Measurements from ENCODE around the gene GALR3. TPM values are rescaled to one million over a fixed set of nuclear protein-coding genes. Genes with fewer than 3 reads are reported as not detected.
"Not testable (repeated sequence)": the region's sequence is repeated elsewhere in the genome, so short reads cannot be mapped to it uniquely, and the experiment has no call there.

GALR3 gene
- total and polyA plus RNA-seq, 2 of the 4 experiments (the other 2 are of a cell fraction) = not detected

- H3K18ac ChIP-seq (ENCODE audit: low read depth, low read length); H2BK120ac ChIP-seq (ENCODE audit: low read depth, low read length); H4K20me1 ChIP-seq (ENCODE audit: insufficient read depth, low read length); H3K4me1 ChIP-seq (ENCODE audit: control insufficient read depth, insufficient read depth, low read length); H3K4me3 ChIP-seq (ENCODE audit: insufficient read depth, low read depth, low read length); H2AK5ac ChIP-seq (ENCODE audit: low read depth, low read length); H4K5ac ChIP-seq (ENCODE audit: low read depth, low read length); H4K8ac ChIP-seq (ENCODE audit: low read depth in 2 of 2, low read length in 2 of 2); dilution Hi-C loops (cut with HindIII; ENCODE audit: low sequenced_read_pairs, unreplicated experiment); H2BK20ac ChIP-seq (ENCODE audit: low read depth, low read length); H2AFZ ChIP-seq (replicated peaks; ENCODE audit: low read length, poor library complexity); DNase-seq; H4K91ac ChIP-seq (ENCODE audit: insufficient read depth, low read depth, low read length); intact Hi-C loops (cut with micrococcal nuclease); H3K4ac ChIP-seq (ENCODE audit: low read depth, low read length); ATAC-seq (ENCODE audit: low read depth); H3K56ac ChIP-seq (ENCODE audit: extremely low read depth, insufficient read depth, low read length); H3K14ac ChIP-seq (replicated peaks; ENCODE audit: low read depth, low read length); H2BK15ac ChIP-seq (ENCODE audit: low read depth, low read length); H3K9me1 ChIP-seq (ENCODE audit: insufficient read depth, low read length); H2BK5ac ChIP-seq (ENCODE audit: low read depth, low read length, poor library complexity, severe bottlenecking); H2AK9ac ChIP-seq (replicated peaks; ENCODE audit: low read depth, low read length, poor library complexity); H3K36me3 ChIP-seq (ENCODE audit: control insufficient read depth, insufficient read depth, low read length); POLR2A ChIA-PET (ENCODE audit: unreplicated experiment); H3K23ac ChIP-seq (ENCODE audit: low read depth, low read length); H3K9ac ChIP-seq (ENCODE audit: low read depth, low read length); H3K27me3 ChIP-seq (ENCODE audit: control insufficient read depth, insufficient read depth, low read length); BruUV-seq (replicated peaks); in situ Hi-C loops (cut with MboI; ENCODE audit: low sequenced_read_pairs); H3K9me3 ChIP-seq (ENCODE audit: control insufficient read depth, insufficient read depth, low read length); H3K27ac ChIP-seq (ENCODE audit: insufficient read depth, low read length); CTCF ChIA-PET; H3K79me1 ChIP-seq (ENCODE audit: low read depth in 1 of 2, low read length in 2 of 2); H3K4me2 ChIP-seq (ENCODE audit: low read depth, low read length): not testable (repeated sequence)
- WGBS, 2 experiments (ENCODE audit: extremely low coverage in 2 of 2, insufficient read length in 1 of 2) = no CpG with 5 or more reads among the region's 7 CpGs
Measured at GRCh38 chr22:37797259-37797658, 25.9 kb upstream of the GALR3 start.

All from IMR-90 (cell line).